Fibroblast of lung (primary cell): ENCODE data around the gene WNT11.

Source experiments
- EZH2 ChIP-seq: IDR thresholded peaks from 2 replicates; pipeline ENCODE4 v1.5.1; 2012; ENCODE audit warnings: low read length, control low read depth, mild to moderate bottlenecking; ENCODE audit errors: missing control alignments
- TF ChIP-seq, protein P1 (sequence below), 2 donors: IDR thresholded peaks in 1 of 2; conservative IDR thresholded peaks in 1 of 2; 1 replicate in 1 of 2; 2 replicates in 1 of 2; pipeline ENCODE4 v1.5.1; 2011 to 2012; ENCODE audit warnings: low read length in 2 of 2, control low read depth in 1 of 2, inconsistent platforms in 1 of 2, low read depth in 1 of 2, mild to moderate bottlenecking in 1 of 2

DNA sequence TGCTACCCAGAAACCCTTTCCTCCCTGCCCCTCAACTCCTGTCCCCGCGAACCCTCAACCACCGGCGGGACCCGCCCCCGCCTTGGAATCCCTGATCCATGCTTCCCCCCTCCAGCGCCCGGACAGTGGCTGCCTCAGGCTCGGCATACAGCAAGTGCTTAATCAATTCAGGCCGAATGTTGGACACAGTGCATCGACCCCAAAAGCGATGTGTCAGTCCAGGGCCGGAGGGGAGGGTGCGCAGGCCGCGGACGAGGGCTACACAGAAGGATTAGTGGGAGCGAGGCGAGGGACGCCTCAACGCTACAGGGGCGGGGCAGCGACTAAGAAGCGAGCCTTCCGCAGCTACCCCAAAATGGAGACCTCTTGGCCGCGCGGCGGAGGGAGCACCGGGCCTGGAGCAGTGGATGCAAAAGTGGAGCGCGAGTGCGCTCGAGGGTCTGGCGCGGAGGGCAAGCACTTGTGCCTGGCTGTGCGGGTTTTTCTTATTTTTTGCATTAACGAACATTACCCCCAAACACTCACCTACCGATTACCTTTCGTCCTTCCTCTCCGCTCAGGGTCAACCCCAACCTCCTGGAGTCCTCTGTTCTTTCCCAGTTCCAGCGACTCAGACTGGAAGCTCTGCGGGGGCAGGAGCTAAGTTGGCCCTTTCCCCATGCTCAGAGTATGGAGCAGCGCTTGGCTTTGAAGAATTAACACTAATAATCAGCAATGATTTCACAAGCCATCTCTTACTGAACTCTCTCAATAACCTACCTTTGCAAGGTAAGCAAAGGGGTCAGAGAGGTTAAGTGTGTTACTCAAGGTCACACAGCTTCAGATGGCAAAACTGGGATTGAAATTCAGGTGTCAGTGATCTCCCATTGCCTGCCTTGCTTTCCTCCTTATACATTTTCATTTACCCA, 30.0 kb upstream of the WNT11 start:
- TF ChIP-seq, protein P1, sequence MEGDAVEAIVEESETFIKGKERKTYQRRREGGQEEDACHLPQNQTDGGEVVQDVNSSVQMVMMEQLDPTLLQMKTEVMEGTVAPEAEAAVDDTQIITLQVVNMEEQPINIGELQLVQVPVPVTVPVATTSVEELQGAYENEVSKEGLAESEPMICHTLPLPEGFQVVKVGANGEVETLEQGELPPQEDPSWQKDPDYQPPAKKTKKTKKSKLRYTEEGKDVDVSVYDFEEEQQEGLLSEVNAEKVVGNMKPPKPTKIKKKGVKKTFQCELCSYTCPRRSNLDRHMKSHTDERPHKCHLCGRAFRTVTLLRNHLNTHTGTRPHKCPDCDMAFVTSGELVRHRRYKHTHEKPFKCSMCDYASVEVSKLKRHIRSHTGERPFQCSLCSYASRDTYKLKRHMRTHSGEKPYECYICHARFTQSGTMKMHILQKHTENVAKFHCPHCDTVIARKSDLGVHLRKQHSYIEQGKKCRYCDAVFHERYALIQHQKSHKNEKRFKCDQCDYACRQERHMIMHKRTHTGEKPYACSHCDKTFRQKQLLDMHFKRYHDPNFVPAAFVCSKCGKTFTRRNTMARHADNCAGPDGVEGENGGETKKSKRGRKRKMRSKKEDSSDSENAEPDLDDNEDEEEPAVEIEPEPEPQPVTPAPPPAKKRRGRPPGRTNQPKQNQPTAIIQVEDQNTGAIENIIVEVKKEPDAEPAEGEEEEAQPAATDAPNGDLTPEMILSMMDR (conservative IDR thresholded peaks at IDR 0.05 in 1 of 2, IDR thresholded peaks at IDR 0.05 in 1 of 2; ENCODE audit: low read depth in 1 of 2, low read length in 2 of 2) = no peak
- no peak for TF ChIP-seq EZH2
